GM19099 (cell line): ENCODE data around the gene TSPAN4.

Source experiments
- POLR2A ChIP-seq: IDR thresholded peaks from 3 replicates; pipeline ENCODE4 v1.6.1; 2011; ENCODE audit warnings: low read depth; ENCODE audit not compliant: insufficient read length; ENCODE audit errors: extremely low read depth

Gene TSPAN4, protein sequence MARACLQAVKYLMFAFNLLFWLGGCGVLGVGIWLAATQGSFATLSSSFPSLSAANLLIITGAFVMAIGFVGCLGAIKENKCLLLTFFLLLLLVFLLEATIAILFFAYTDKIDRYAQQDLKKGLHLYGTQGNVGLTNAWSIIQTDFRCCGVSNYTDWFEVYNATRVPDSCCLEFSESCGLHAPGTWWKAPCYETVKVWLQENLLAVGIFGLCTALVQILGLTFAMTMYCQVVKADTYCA

DNA sequence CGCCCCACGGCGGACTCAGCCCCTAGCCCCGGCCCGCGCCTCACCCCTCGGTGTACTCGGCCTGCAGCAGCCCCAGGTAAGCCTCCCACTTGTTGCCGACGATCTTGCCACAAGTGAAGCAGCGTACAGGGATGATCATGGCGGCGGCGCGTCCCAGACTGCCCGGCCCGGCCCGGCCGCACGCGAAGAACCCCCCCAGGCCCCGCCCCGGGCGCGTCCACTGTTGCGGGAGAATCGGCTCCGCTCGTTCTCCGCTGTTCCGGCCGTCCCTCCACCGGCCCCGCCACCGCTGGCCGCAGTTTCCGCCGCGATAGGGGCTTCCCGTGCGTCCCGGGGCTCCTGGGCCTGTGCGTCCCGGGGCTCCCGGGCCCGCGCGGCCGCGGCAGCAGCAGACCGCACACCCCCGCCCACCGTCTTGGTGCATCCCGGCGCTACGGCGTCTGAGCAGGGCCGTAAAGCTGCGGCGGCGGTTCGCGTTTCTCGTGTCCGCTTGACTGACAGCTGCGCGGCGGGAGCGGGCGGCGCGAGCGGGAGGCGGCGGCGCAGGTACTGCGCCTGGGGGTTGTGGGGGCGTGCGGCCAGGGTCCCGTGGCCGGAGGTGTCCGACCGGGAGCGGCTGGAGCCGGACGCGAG is at the start of gene TSPAN4, which contains the start of gene POLR2L:
TSPAN4 (plus strand) TSS at position 483 of the 633 bp plus-strand sequence. CDS start 7,453 bp downstream, outside the sequence.
POLR2L (minus strand) TSS at position 160 of the 633 bp plus-strand sequence; CDS start at position 139, 21 bp downstream.
- peak; percentile 99 for TF ChIP-seq POLR2A

DNA sequence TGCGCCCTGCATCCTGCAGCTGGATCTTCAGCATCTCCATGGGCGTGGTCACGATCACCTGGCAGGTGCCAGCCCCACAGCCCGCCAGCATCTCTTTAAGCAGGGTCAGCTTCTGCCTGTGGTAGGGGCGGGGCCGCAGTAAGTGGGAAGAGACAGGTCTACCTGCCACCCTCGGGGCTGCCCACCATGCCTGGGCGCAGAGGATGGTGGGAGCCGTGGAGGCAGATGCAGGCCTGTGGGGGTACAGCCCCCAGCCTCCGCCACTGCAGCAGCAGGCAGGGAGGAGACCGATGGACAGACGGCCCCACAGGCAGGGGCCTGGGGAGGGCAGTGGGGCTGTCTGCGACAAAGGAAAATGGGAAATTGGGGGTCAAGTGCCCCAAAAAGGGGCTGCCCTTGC is 49.8 kb upstream of the TSPAN4 start:
- no peak for TF ChIP-seq POLR2A

DNA sequence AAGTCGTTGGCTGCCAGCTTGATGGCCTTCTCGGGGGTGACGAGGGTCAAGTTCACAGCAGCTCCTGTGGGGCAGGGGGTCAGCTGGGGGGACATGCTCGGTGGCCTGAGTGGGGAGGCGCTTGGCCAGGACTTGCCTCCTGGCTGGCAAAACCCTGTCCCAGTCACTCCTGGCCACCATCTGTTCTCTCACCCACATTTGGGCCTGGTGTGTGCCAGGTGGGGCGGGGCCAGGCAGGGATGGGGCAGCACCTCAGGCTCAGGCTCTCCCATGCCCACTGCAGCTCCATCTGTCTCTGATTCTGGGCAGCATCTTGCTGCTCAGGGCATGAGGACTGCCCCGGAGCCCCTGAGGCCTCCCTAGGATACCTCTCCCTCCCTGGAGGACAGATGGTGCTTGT is 49.1 kb upstream of the TSPAN4 start:
- no peak for TF ChIP-seq POLR2A

DNA sequence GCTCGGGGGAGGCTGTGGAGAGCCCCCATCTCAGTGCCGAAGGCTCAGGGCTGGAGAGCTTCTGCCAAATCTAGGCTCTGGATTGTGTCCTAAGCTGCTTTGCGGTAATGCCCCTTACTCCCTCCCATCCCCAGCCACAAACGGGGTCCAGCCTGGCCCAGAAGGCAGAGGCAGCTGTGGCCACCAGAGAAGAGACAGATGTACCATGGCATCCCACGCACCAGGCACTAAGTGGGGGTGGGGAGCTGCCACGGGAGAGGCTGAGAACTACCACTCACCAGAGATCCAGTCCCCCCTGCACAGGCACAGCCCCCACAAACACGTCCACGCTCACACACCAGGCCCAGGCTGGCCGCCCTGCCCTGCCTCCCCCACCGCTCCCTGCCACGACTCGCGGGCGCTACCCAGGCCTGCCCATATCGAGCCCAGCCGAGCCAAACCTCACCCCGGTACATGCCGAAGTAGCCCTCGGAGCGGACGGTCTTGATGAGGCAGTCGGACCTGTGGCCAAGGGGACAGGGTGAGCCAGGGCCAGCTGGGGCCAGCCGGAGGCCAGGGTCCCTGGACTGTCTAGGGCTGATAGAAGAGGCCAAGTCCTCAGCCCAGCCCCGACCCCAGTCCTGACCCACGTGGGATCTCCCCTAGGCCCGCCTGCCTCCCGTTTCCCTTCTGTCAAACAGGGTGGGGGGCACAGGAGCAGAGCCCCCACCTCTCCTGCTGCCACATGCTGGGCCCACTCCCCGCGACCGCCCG is 48.5 kb upstream of the TSPAN4 start:
- TF ChIP-seq POLR2A: no peak

DNA sequence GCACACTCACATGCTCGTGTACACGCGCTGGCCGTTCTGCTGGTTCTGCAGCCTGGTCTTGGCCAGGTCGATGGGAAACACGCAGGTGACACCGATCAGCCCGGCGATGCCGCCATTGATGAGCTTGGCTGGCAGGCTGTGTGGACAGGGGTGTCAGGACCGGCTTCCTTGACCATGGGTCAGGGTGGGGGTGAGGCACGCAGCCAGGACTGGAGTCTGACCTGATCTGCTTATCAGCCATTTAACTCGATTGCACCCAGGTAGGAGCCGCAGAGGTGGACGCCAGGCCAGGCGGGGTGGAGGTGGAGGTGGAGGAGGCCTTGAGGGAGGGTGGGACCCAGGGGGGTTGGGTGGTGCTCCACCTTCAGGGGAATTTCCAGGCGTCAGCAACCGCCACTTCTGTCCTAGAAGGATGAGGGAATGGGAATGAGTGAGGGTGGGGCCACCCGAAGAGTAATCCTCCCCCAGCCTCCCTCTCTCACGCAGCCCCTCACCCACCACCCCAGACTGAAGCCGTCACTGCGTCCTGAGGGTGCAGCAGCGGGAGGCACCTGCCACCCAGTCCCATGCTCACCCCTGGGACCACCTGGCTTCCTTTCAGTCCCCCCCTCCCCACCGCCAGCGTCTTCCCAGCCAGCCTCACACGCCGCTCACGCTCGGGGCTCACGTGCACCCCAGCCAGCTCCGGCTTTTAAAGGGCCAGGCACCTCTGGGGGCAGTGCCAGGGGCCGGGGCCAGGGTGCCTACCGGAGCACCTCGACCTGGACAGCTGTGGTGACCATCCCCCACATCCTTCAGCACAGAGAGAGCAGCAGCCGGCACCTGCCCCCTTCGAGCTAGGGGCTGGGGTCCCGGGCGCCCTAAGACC is 47.7 kb upstream of the TSPAN4 start:
- TF ChIP-seq POLR2A: no peak

DNA sequence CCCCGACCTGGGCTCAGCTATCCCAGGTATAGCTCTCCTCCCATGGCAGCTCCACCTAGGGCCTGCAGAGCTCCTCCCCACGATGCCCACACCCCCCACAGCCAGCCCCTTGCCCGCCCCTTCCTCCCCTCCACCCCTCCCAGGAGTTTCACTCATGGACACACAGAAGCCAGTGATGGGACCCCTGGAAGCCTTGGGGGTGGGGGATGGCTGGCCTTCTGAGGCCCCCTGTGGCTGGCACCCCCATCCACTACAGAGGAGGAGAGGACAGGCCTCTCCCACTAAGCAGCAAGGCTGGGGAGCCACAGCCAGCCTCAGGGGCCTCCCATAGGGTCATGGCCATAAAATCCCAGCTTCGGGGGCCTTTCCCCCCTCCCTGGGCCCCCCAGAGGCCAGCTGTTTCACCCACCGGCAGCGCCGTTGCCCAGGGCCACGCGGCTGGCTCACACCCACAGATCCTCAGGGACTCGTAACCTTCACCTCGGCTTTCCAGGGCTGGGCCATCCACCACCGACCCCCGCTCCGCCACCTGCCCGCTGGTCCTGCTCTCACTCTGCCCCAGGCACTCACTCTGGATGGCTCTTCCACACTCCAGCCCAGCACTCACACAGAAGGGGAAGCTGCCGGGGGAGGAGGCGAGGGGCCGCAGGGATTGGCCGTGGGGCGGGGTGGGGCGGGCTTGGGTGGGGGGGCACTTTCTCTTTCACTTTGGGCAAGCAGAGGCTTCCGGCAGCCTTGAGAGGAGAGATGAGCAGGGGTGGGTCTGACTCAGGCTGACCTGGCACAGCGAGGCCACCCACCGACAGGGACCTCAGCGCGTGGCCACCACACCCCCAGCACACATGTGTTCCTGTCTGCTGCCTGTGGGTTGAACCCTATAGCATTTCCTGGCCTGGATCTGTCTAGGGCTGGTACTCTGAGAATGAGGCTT is 46.8 kb upstream of the TSPAN4 start:
- peak; percentile 51 for TF ChIP-seq POLR2A

DNA sequence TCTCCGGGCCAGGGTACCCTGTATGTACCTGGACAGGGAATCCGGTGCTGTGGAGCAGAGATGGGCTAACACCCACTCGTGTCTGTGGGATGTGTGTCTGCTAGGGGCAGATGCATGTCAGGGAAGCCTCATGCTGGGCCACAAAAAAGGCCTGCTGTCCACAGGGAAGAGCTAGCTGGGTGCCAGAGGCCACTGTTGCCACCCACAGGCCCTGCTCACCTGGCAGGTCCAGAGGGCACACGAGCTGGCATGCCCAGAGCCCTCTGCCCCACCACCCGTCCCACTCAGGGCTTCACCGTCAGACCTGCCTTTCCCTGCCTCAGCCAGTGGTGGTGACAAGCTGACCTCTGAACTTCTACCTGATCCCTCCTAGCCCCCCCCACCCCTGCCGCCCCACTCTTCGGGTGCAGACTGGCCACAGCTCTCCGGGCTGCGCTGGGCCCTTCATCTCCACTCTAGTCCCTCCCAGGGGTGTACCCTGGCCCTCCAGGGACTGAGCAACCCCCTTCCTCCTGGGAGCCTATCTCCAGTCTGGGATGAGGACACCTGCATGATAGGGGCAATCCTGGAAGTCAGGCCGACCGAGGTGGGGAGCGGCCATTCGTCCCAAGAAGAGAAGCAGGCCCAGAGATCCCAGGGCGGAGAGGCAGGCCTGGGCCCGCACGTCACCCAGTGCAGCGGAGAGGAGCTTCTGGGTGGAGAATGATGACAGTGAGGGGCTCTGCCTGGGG is 45.9 kb upstream of the TSPAN4 start:
- no peak for TF ChIP-seq POLR2A

DNA sequence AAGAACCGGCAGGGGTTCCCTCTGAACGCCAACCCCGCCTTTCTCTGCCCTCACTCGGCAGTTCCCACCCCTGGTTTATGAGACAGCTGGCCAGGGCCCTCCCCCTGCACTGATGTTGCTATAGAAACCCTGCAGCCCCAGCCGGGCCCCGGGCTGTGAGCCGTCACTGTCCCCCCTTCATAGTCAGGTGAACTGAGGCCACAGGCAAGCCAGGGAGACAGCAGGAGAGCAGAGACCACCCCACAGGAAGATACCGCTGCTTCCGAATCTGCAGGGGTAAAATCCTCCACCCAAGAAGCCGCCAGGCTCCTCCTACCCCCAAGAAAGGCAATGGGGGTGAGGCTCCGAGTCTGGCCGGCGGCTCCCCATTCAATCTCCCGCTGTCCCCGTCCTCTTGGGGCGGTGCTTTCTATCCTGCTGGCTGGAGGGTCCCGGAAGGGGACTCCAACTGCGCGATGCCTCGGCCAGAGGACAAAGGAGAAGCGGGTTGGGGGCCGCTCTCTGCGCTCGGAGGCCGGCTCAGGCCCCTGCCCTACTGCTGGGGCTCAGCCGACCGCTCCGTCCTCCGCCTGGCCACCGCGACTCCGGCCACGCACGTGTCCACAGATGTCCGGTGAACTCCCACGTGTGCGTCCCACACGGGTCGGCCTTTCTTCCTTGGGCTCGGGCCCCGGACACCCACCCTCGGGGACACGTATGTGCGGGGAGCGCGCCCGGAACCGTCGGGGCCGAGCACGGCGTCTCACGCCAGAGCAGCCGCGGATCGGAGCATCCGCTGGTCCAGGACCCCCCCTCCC is 45.2 kb upstream of the TSPAN4 start:
- no peak for TF ChIP-seq POLR2A

DNA sequence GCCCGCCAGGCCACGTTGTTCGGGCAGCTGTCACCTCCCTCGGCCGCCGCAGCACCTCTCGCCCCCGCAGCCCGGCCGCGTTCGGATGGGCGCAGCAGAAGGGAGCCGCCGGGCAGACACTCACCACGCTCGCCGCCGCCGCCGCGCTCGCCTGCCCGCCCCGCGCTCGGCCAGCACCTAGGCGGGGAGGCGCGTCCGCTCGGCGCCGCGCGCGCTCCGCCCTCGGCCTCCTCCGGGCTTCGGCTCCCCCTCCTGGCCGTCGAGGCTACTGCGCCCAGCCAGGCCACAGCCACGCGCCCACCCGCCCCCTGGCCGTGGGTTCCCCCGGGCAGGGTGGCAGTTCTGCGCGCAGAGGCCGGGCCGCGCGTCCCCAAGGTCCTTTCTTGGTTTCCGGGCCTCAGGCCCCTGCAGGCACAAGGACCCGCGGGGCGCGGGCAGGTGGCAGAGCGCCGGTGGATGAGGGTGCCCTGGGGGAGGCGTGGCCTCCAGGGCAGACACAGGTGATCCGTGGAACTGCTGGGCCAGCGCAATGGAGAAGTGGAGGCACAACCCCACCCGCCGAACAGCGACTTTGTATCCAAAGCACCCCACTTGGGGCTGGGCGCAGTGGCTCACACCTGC is 44.4 kb upstream of the TSPAN4 start, which contains the start of gene SLC25A22:
SLC25A22 (minus strand) TSS at position 189 of the 621 bp plus-strand sequence. CDS start 3,275 bp downstream, outside the sequence.
- peak; percentile 68 for TF ChIP-seq POLR2A

DNA sequence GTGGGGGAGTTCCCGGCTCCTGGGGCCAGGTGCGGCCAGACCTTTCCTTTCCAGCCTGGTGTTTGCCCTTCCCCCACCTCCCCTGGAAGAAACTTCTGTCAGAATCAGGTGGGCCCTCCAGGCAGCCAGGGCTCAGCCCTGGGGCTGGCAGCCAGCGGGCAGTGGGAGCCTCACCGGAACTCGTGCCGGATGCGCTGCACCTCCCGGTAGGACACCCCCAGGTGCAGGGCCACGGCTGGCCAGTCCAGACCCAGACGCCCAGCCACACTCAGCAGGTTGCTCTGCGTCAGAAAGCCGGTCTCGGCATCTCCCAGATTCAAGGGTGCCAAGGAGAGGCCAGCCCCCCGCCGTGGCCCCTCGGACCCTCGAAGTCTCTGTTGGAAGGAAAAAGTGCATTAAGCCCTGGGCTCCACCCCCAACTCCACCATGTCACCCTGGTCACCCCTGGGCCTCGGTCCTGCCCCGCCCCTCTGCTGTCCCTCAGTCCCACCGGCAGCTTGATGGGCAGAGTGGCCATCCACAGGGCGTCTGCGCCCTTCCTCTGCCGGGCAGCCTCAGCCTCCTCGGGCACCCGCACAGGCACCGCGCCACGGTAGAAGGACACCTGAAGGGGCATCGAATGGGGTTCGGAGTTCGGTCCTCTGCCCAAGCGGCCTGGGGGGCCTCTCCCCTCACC is 42.9 kb upstream of the TSPAN4 start:
- no peak for TF ChIP-seq POLR2A

DNA sequence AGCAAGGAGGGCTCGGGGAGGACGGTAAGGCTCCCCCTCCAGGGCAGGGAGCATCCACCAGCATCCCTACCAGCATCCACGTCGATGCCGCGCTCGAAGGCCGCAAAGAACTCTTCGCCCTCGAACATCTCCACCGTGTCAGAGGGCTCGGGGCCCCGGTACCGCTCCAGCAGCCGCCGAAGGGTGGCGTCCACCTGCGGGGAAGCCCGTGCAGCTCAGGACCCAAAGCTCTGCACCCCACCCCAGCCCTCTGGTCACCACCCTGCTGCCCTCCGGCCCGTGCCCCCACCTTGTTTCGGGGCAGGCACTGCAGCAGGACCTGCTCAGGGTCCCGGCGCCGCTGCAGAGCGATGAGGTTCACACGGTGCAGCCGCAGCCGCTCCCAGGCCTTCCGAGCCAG is 42.2 kb upstream of the TSPAN4 start:
- no peak for TF ChIP-seq POLR2A
